DMS79 treated with DMSO at 0.1 percent for 48 hours (cell line): ENCODE measurements around the gene CLDN25.
"Not testable (repeated sequence)": the region's sequence is repeated elsewhere in the genome, so short reads cannot be mapped to it uniquely, and the experiment has no call there.

Experiments
- DNase-seq: peaks from one replicate; lab custom pipeline; 2025; lab: John Stamatoyannopoulos, UW

Gene CLDN25

DNA sequence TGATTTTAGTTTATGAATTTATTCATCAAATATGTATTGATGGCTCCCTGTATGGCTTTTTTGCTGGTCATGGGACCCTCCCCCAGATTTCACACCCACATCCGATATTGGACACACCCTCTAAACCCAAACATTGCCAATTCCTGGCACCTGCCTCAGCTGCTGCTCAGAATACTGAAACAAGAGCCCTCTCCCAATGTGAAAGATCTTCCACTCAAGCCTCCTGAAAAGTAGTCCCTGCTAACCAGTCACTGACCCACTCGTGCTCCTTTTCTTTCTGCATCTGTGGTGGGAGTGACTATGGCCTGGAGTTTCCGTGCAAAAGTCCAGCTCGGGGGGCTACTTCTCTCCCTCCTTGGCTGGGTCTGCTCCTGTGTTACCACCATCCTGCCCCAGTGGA lies at the start of gene CLDN25:
Gene CLDN25, plus strand, starts transcription at position 301 of the 400 bp plus-strand sequence. Its CDS starts 0 bp downstream, at position 301.
- no peak for DNase-seq

DNA sequence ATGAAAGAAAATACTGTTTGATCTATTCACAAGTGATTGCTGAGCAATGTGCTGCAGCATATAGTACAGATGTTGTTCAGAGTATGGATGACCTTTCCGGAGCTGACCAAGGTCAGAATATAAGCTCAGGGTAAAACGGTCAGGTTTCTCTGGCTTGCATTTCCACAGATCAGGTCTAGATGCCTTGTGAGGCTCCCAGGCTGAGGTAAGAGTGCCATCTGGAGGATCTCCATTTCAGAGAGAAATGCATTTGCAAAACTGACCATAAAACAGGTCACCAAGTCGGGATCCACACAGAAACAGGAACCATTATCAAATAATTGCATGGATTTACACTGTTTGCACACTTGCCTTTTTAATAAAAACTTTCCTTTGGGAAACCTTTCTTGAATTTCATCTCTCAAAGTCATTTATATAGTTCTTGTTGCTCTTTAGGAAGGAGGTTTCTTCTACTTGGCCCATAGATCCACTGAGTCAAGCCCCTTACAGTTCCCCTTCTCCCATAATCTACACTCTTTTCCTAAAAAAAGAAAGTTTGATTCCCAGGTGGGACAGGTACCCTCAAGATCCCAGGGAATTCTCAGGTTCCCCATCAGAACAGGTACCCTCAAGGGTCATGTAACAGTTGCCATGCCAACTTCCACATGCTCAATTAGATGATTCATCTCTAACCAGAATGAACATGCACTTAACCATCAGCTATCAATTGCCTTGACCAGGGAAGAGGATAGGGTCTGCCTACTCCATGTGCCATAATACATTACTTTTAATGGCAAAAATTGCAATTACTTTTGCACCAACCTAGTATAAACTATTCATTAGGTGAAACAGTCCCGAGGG lies 48.5 kb upstream of the CLDN25 start:
- peak; percentile 31 for DNase-seq

DNA sequence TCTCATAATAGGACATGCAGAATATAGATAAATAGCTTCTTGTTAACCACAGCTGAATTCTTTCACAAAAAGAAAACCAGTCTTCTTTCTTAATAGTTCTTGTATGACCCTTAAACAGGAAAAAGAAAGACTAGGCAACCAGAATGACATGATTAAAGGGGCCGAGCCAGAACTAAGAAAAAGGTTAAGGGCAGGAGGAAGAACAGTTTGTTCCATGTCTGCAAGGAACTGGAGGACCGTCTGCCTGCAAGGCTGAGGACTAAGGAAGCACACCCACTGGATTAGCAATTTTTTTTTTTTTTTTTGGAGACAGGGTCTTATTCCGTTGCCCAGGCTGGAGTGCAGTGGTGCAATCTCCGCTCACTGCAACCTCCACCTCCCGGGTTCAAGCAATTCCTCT lies 47.5 kb upstream of the CLDN25 start:
- DNase-seq, result no peak

DNA sequence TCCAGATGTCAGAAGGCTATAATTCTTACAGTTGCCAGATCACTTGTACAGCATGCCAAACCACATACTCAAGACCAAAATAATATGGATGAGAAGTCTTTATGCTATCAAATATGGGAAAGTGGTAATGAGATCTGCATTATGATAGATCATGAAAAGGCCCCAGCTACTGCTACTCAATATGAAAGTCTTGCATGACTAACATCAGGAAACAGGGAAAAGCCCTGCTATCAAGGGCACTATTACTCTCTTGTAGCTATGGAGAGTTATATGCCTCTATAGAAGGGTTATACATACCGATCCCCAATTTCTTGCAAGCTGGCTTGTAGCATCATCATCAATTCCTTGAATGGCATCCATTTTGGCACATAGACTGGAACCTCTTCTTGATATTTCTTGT lies 43.3 kb upstream of the CLDN25 start:
- no peak for DNase-seq

DNA sequence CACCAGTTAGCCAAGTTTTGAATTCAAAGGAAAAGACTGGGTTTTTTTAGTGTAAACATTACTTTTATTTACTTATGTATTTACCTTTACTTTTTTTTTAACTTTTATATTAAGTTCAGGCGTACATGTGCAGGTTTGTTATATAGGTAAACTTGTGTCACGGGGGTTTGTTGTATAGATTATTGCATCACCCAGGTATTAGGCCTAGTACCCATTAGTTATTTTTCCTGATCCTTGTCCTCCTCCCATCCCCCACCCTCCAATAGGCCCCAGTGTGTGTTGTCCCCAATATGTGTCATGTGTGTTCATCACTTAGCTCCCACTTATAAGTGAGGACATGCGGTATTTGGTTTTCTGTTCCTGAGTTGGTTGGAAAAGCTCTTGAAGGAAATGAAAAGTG lies 26.7 kb upstream of the CLDN25 start:
- DNase-seq, result no peak

DNA sequence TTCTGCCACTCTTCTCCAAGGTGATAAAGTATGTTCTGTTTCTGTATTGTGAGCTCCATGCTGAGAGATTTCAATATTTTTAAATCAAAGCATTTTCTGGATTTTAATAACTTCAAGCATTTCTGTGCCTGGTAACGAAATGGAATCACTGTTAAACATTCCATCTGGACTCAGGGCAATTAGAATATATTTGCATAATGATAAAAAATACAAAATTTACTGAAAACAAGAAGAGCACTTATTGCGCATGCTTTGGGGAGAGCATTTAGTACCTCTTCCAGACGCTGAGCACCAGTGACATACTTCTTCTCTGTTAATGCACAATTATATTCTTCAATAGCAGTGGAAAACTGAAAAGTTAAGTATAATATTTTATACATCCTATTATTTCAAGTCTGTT lies 19.4 kb upstream of the CLDN25 start:
- no peak for DNase-seq

DNA sequence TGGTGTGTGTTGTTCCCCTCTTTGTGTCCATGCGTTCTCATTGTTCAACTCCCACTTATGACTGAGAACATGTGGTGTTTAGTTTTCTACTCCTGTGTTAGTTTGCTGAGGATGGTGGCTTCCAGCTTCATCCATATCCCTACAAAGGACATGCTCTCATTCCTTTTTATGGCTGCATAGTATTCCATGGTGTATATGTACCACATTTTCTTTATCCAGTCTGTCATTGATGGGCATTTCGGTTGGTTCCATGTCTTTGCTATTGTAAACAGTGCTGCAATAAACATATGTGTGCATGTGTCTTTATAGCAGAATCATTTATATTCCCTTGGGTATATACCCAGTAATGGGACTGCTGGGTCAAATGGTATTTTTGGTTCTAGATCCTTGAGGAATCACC lies 16.6 kb upstream of the CLDN25 start:
- not testable (repeated sequence) for DNase-seq

DNA sequence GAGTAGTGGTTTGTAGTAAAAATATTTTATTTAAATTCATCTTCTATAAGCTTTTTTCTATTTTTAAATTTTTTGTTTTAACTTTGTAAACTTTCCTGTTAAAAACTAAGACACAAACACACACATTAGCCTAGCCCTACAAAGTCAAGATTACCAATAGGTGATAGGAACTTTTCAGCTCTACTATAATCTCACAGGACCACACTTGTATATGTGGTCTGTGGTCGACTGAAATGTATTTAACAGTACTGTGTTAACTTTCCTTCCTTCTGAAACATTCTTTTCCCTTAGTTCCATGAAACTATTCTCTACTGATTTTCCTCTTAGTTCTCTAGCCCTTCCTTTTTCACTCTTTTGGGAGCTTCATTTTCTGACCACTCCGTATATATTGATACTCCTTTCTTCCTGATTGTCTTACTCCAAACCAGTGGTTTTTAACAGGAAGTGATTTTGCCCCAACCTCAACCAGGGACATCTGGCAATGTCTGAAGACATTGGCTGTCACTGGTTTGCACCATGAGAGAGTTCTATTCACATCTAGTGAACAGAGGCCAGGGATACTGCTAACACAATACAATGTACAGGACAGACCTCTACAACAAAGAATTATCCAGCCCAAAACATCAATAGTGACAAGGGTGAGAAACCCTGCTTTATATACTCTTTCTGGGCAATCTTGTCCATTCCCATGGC lies 14.9 kb upstream of the CLDN25 start:
- DNase-seq, result no peak

DNA sequence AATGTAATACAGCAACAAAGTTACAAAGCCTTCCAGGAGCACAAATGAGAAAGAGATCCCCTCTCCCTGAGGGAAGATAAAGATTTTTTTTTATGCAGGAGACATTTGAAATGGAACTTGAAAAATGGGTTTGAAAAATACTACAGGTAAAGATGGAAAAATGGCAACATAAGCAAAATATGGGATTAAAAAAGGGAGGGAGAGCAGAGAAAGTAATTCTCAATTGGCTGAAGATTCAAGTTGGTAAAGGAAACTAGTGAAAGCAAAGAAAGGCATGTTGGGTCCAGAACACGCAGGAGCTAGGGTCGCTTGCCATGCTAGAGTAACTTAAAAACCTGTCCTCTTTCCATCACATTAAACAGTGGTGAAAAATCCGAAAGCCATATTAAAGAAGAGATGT lies 7.6 kb upstream of the CLDN25 start:
- no peak for DNase-seq

DNA sequence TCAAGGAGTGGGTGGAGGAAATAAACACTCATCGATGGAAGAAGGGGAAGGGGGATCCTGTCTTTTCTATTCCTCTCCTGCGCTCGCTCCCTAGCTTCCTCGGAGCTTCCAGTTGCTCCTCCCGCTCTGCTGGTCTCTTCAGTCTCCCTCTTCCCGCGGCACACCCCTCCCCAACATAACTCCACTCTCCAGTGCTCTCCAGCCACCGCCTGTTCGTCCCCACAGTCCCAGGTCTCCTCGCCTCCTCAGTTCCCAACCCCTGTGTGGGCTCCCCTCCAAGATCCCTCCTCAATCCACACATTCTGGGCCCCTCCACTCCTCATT lies 6.5 kb upstream of the CLDN25 start:
- DNase-seq, result peak; percentile 49

DNA sequence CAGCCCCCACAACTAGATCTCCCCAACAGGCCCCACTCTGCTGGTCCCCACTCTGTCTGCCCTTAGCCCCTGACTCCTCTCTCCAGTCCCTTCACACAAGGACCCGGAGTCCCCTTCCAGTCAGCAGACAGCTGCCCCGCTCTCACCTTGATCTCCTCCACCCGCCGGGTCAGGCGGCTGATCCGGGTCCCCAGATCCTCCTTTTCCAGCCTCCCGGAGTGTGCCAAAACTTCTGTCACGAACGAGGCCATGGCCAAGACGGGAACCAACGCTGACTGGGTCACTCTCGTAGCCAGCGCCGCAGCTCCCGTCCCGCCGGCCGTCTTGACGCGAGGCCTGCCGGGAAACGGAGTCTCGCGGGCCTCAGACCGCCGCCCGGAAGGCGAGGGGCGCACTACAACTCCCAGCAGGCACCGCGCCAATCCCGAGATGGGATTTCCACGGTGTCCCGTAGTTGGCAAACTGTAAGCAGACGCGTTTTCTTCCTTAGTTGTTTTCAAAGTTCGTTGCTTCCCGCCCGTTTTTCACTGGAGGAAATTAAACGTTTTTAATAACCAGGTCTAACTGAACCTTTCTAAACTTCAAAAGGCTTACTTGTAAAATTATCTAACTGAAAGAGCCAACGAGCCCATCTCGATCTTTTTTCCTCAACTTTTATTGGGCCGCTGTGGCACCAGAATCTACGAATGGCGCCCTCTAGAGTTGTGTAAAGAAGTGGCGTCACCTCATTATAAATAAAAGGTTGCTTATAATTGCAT lies 6.0 kb upstream of the CLDN25 start, which contains the start of gene ZW10:
Gene ZW10, minus strand, starts transcription at position 277 of the 758 bp plus-strand sequence. Its CDS starts 26 bp downstream, at position 251.
- DNase-seq, result peak; percentile 98

DNA sequence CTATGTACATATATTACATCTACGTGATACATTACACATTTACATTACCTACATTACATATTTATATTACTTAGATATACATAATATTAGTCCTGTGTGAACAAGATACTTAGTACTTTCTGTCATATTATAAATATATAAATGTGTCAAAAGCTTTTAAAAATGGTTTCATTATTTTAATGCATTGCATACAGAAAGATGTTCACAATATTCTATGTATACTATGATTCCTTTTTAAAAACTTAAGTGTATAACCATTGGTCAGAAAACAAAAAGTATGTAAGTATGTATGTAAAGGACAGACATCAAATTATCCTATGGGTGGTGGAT lies 5.5 kb upstream of the CLDN25 start:
- peak; percentile 50 for DNase-seq

DNA sequence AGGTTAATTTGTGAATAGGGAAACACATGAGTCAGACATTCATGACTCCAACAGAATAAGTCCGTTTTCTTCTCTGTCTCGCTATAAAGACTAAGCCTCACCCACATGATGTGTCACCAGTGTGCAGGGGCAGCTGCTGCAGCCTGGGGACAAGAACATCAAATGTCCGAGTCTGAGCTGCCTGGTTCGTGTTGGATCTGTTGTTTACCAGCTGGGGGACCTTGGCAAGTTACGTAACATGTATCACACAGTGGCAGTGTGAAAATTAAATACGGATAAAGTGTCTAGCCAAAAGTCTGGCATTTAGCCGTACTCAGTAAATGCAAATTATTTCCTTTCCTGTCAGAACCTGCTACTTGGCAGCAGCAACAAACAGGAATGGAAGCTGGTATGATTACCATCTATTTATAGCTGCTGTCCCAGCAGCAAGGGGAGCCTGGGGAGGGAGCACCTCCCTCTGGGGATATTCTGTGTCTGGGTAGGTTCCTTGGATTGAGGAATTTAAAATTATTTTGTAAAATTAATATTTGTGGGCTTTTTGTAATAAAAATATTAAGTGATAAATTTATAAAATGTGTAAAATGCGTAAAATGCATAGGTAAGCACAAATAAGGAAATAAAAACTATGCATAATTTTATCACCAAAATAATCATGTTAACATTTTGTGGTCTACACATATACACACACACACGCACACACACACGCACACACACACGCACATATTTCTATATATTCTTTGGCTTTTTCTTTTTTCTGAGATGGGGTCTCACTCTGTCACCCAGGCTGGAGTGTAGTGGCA lies 1.3 kb upstream of the CLDN25 start:
- DNase-seq, result no peak

DNA sequence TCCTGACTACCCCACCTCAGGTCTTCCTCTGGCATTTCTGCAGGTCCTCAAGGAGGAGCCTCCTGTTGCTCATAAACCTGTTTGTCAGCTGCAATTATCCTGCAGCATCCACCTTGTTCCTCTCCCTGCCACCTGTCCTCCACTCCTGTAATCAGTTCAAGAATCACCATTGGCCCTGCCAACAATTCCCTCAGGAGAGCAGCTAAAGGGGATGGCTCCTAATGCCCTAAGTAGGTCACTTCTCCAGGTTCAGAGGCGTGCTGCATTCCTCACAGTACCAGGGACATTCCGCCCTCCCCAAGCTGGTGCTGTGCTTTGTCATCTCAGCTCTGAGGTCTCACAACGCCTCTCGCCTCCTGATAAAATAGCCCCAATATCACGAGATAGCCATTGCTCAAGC lies 2.1 kb downstream of the CLDN25 start:
- DNase-seq, result no peak

DNA sequence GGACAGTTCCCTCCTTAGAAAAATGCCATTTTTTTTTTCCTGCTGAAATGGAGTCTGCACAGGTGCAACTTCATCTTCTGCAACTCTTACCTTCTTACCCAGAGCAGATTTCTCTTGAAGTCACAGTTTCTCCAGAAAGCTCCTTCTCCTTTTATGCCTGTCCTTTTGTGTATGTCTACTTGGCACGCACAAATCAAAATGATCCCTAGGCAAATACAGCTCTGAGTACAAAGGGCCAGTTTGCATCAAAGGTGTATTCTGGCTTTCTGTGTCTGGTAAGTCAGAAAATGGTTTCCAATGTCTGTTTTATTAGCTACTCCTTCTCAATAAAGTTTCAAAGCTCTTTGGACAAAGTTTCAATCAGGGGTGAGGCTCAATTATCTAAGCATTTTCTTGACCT lies 2.5 kb downstream of the CLDN25 start:
- DNase-seq, result no peak

DNA sequence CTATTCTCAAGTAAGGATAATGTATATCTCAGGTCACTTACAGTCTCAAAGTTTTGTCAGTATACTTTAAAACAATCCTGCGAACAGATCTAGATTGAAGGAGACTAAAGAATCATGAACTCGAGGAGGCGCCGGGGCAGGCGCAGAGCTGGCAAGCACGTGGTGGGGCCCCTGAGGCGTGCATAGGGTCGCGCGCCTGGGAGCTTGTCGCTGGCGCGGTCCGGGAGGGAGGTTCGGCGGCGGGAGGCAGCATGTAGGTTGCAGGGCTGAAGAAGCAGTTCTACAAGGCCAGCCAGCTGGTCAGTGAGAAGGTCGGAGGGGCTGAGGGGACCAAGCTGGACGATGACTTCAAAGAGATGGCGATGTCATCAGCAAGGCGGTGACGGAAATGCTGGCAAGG lies 9.4 kb downstream of the CLDN25 start:
- not testable (repeated sequence) for DNase-seq

DNA sequence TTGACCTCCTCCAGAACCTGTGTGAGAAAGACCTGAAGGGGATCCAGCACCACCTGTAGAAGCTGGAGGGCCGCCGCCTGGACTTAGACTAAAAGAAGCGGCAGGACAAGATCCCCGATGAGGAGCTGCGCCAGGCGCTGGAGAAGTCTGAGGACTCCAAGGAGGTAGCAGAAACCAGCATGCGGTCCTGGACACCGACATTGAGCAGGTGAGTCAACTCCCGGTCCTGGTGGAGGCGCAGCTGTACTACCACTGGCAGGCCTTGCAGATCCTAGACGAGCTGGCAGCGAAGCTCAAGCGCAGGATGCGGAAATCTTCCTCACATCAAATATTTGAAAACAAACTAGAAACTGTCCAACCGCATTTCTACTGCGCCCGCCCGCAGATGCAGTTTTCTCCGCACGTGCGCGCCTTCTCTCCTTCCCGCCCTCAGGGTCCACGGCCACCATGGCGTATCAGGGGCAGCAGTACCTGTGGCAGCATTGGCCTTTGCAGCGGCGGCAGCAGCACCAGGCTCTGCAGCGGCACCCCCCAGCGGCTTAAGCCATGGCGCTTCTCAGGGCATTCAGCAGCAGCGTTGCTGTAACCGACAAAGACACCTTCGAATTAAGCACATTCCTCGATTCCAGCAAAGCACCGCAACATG lies 10.2 kb downstream of the CLDN25 start:
- no peak for DNase-seq

DNA sequence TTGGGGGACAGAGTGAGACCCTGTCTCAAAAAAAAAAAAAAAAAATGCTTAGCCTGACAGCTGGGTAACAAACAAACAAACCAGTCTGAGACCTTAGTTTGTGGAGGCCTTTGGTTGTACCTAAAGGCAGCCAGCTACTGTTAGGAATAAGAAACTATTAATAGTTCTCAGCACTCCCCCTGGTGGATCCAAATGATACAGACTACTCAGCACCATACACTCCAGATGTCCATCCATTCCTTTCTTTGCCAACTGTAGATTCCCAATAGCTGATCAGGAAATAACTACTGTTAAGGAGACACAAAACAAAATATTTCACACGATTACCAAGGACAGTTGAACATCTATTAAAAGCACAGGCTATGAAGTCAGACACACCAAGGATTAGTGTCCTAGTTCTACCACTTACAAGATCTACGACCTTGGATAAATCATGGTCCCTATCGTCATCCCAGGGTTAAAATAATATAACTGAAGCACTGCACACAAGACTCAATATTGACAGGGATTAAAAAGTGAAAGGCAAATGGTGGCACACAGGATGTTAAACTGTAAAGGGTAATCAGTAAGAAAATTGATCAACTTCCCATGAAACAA lies 17.2 kb downstream of the CLDN25 start:
- peak; percentile 18 for DNase-seq

DNA sequence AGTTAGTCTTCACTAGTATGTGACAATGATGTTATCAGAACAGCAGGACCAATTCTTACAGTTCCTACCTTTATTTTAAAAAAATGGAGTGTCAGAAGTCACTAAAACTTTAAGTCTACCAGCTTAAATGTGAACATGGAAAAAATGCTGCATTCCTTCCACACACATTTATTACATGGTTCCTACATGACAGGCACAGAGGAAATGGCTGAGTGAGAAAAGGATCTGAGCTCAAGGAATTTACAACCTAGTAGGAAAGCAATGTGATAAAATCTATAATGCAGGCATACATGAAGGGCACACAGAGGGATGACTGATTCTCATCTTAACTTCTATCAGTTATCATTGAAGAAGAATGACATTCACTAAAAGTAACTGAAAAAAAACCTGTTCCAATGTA lies 23.0 kb downstream of the CLDN25 start:
- no peak for DNase-seq

DNA sequence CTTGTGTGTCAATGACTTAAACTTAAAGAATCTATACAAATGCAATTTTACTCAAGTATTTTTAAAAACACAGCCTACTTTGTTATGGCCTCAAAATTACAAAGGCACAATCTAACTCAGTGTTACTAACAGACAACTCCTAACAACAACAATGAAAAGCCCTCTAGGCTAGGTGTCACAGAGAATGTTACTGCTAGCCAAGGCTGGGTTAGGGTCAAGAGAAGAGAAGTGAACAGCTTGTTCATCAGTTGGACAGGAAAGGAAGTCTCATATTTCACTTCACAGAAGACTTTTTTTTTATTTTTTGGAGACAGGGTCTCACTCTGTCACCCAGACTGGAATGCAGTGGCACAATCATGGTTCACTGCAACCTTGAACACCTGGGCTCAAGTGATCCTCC lies 26.0 kb downstream of the CLDN25 start:
- DNase-seq, result no peak

DNA sequence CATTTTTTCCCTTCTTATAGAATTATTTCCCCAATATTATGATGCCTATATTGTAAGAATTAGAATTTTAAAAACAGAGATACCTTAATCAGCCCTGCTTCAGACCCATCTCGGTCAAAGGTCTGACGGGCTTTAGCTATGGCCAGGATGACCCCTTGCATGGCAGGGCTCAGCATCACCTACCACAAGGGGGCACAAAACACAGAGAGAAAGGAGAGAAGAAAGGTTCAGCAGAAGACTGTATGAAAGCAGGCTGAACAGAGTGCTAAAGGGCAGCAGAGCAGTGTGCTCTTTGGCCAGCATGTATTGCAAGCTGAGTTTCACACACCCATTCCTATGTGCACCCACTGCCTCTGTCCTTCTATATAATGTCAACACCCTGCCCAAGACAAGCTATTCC lies 26.8 kb downstream of the CLDN25 start:
- no peak for DNase-seq
